ENCODE measurements around the gene DENND1B.
"Not testable (repeated sequence)": the region's sequence is repeated elsewhere in the genome, so short reads cannot be mapped to it uniquely, and the experiment has no call there.

DENND1B gene

DNA sequence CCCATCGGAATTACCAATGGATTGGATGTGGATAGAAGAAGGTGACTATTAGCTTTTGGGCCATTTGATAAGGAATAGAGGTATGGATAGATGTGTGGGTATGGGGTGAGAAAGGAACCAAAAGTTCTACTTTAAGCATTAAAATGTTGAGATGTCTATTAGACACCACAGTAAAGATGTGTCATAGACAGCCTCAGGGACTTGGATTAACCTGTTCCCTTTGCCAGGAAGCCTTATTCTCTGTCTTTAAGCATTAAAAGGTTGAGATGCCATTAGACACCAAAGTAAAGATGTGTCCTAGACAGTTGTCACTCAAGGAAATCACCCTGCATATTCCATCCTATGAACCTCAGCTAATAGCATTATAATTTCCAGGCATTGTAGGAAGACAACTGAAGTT is 11.0 kb upstream of the DENND1B start:
- no peak for DNase-seq (ENCODE audit: low read depth in 1 of 2, low spot score in 1 of 2)

DNA sequence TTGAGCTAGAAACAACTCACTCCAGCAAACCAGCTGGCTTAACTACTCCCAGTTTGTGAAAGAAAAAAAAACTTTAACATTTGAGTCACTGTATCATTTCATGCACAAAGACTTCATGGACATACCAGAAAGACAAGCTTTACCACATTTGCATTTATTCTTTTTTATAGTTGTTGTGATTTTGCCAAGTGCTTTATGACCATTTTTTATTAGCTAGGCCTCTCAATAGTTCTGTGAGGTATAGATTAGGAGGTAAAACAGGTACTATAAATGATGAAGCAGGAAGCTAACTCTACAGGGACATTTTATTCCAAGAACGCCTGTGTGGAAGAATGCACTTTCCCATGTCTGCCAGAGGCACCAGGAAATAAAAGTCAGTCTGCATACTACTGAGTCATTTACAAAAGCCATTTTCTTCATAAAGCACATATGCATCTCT is 8.2 kb upstream of the DENND1B start:
- DNase-seq (ENCODE audit: low read depth in 1 of 2, low spot score in 1 of 2) = no peak

DNA sequence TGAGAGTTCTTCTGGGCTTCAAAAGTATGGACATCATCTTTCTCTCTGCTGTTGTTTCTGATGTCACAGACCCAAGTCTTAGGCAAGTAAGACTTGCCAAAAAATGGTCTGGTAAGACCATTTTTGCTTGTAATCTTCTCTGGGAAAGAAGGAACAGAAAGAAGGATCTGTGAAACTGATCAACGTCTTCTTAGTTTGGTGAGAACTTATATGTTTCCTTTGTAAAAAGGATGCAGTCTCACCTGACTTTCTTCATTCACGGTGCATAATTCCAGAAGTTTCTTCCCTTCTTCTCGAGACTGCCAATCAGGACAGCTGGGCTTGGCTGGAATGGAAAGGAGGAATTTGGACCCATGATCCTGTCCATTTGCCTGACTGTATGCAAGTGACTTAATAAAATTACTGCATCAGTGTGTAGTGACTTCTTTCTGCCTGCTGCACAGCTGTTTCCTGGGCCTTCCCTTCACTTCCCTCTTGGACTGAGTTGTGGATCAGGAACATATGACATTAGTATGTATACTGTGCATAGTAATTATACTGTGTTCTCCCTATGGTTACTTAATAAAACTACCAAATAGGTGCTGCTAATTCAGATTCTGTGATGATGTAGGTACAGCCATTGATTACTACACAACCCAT is 7.6 kb upstream of the DENND1B start:
- DNase-seq (ENCODE audit: low read depth in 1 of 2, low spot score in 1 of 2) = no peak

DNA sequence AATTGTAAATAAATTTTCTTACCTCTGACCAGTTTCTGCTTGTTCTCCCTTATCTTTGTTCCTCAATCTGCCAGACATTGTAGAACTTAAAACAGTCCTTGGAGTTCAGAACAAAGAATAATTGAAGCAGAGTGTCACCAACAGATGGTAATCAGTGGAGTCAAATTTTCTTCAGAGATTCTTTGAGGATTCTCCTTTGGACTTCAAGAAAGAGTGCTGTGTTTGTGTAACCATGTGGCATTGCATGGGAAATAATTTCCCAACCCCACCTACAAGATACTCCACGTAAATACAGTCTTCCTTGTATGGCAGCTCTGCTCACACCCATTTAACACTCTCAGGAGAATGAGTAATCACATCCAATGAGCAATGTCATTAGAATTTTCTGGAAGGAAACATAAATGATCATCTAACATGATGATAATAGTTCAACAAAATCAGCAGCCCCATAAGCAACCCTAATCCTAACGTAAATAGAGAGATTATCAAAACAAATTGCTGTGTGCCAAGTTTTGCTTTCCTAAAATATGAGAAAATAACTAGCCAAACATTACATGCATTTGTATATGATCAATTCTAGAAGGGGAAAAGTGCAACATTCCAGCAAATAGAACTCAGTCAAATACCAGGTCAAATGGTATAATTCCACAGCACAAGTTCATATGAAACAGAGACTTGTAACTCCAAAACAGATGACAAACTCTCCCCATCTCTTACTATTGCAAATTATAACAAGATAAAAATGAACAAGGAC is 6.9 kb upstream of the DENND1B start:
- DNase-seq (ENCODE audit: low read depth in 1 of 2, low spot score in 1 of 2) = no peak

DNA sequence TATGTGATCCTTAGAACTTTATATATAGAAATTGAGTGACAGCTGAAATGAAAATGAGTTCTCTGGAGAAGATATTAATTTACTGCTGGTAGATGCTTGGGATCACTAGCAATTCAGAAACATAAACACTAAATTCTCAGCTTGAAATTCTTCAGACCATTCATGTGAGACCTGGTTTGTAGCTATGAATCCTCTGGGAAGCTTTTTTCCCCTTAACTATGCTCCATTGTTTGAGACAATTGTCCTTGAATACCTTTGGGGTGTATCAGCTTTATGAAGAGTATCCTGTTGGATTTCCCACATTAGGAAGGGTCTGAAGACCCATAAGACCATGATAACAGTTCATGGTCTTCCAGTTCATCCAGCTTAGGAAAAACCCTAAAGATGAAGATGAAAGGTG is 4.6 kb upstream of the DENND1B start:
- DNase-seq (ENCODE audit: low read depth in 1 of 2, low spot score in 1 of 2) = no peak

DNA sequence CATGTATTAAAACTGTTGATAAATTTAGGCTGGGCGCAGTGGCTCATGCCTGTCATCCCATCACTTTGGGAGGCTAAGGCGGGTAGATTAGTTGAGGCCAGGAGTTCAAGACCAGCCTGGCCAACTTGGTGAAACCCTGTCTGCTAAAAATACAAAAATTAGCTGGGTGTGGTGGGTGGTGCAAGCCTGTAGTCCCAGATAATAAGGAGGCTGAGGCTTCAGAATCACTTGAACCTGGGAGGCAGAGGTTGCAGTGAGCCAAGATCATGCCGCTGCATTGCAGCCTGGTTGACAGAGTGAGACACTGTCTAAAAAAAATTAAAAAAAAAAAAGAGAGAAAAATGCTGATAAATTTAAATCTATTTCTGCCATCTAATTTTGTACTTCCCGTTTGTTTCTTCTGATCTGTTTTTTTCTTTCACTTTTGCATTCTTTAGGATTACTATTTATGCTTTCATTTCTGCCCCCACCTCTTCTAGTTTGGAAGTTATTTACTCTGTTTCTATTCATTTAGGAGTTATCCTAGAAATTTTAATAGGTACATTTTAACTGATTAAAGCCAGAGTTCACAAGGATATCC is 3.2 kb upstream of the DENND1B start:
- DNase-seq (ENCODE audit: low read depth in 1 of 2, low spot score in 1 of 2) = no peak

DNA sequence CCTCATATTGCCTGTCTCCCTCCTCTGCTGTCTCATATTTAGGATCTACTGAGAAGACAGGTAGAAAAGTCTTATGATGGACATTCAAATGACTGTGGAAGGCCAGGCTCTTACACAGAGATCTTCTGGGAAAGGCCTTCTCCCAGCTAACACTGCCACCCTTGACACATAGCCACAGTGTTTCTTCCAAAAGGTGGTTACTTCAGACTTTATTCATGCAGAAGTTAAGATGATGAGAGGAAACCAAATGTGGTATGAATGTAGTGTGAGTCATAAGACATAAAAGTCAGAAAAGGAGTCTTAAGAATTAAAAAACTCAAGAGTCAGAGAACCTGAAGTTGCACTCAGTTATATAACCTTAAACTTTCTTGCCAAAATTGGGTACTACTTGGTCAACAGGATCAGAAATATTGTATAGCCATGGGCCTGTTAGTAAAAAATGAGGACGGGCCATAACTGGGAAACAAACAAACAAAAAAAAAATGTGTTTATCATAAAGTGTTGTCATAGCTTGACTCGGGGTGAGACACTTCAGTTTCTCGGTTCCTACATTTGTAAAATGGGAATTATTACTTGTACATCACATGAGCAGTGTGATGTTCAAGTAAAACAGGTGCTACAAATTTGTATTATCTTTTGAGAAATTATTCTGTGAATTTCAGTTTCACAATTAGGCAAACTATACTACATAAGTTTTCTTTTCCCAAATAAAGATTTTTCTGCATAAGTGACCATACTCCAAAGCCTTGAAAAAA is 1.2 kb upstream of the DENND1B start:
- DNase-seq (ENCODE audit: low read depth in 1 of 2, low spot score in 1 of 2) = peak in 1 of 2 donors; percentile 15

DNA sequence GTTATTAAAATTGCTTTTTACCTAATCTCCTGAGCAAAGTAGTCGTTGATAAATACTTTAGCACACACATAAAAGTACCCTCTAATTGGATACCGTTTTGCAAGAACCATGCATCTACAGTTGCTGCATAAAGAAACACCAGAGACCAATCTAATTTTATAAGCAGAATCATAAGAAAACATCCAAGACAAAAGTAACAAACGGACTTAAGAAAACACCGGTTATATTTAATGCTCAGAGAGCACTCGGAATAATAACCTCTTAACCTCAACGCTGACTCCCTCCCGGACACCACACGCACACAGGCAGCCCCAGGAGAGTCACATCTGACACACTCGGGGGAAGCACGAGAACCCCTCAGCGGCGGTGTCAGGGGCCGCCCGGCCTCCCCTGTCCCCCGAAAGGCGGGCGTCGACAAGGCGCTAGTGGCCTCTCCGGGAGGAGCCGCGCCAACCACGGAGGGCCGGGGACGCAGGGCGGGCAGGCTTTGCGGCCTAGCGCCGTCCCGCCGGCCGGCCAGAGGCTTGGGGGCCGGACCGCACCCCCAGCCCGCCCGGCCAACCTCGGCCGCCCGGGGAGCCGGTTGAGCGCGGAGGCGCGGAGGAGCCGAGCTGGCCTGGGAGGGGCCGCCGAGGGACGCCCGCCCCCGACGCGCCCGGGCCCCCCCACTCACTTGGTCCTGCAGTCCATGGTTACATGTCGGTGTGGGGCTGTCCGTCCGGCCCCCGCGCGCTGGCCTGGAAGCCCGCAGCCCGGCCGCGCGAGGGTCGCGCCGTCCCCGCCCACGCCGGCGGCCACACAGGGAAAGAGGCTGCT is 606 bp downstream of the DENND1B start:
- DNase-seq (ENCODE audit: low read depth in 1 of 2, low spot score in 1 of 2) = peak in 1 of 2 donors; percentile 34

DNA sequence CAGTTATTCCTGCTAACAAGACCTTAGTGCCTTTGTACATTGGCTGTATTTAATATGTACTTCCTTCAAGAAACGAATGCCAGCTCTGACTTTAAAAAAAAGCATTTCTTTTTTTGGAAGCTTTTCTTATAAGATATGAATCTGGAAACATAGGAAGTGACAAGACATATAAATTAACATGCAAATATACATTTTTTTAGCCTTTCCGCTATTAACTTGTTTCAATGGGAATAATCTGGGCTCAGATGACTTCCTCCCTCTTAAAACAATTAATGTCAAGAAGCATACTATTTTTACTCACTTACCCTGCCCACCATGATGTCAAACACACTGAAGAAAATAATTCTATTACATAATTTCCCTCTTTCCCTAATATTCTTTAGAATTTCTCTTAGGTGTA is 1.4 kb downstream of the DENND1B start:
- no peak for DNase-seq (ENCODE audit: low read depth in 1 of 2, low spot score in 1 of 2)

DNA sequence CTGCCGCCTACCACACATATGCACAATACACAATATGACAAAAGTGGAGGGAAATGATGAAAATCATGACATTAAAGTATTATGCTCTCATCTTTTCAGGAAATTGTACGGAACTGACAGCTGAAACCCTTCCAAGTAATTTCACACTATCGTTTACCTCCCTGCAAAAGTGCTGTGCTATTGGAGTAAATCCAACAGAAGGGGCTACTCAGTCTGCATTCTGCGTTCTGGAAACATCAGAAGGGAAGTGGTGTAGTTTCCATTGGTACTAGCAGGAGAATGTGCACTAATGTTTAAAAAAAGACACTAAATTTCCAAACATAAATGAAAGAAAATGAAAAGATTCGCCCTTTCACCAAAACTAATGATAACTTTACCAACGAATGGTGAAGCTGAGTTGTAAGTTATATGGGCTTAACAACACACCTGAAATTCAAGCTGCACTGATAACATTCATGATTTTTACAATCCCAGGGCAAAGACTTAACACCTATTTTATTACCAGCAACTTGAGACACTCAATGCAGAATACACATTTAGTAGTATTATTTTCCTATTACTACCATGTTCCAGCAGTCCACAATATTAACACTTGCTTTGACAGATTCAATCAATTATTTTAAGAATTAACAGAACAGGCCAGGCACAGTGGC is 3.2 kb downstream of the DENND1B start:
- DNase-seq (ENCODE audit: low read depth in 1 of 2, low spot score in 1 of 2) = no peak

DNA sequence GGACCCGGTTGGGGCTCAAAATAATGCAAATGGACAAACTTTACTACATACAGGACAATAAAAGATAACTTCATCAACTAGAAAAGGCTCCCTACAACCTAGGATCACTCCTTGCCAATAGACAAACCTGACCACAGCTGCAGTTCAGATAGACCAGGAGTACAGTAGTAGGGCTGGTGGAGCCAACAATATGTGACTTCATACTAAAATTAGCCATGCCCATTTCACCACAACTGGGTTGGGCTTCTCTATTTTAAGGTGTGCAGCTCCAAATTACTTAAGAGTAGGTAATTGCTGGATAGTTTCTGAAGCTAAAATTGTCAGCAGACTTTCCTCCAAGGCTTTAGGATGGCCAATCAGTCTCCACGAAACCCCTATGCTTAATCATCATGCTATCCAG is 3.9 kb downstream of the DENND1B start:
- no peak for DNase-seq (ENCODE audit: low read depth in 1 of 2, low spot score in 1 of 2)

DNA sequence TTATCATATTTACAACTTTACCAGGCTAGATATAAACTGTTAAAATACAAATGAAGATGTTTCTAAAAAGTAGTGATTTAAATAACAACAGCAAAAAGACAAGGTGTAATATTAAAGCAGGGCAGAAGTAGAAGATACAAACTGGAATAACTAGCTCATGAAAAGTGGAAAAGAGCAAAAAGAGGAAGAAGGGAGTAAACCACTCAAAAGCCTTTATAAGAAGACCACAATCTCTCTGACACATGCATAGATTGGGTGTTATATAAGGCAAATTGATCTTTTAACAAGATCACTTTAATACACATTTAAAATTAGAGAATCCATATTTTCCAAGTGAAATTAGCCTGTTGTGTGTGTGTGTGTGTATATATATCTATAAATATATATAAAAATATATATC is 5.0 kb downstream of the DENND1B start:
- no peak for DNase-seq (ENCODE audit: low read depth in 1 of 2, low spot score in 1 of 2)

DNA sequence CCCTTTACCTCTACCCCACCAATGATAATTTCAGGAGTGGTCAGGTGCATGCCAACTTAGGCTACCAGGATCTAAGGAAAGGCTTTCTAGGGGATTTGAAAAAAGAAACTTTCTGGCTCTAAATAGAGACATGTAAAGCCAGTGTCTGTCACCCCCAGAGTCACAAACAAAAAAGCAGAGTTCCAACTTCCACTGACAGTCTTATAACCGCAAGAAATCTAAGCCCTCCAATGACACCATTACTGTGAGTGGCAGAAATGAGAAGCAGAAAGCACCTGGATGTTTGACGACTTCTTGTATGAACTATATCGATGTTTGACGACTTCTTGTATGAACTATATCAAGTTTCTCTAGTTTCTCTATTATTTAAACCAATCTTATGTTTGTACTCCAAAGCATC is 6.0 kb downstream of the DENND1B start:
- DNase-seq (ENCODE audit: low read depth in 1 of 2, low spot score in 1 of 2) = no peak

DNA sequence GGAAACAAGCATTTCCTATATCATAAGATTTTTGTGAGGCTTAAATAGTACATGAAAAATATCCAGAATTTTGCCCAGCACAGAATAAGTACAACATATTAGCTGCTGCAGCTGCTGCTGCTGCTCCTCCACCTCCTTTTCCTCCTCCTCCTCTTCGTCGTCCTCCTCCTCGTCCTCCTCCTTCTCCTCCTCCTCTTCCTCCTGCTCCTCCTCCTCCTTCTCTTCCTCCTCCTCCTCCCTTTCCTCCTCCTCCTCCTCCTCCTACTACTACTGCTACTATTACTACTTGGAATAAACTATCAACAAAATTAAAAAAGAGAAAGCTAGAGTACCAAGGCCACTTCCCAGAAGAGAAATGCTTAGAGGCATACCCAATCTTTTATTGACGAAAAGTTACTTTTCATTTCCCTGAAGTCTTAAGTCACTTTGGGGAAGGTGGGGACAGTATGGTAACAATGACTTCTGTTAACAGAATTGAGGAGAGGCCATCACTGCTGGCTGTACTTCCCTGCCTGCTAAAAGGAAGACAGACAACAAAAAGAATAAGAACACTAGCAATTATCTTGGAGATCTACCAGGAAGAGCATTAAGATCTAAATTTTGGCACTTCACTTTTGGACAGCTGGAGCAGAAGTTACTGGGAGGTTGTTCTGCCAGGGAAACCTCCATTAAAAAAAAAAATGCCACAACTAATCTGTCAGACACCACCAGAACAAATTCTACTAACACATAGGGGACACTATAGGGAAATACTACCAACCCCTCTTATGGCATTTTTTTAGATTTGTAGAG is 7.1 kb downstream of the DENND1B start:
- no peak for DNase-seq (ENCODE audit: low read depth in 1 of 2, low spot score in 1 of 2)

DNA sequence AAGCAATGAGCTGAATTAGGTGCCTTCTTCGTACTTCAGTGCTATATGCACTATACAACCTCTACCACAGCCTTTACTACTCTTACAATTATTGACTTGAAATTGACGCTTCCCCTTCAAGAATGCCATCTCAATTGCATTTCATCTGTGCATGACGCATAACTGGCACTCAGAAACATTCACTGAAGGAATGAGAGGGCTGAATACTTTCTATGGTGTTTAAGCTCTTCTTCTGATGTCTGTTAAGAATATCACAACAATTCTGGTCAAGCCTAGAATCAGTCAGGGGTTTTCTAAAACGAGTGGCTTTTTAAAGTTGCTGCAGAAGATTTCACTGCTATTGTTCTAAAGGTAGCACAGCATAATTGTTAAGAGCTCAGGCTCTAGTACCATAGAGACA is 11.5 kb downstream of the DENND1B start:
- DNase-seq (ENCODE audit: low read depth in 1 of 2, low spot score in 1 of 2) = no peak

DNA sequence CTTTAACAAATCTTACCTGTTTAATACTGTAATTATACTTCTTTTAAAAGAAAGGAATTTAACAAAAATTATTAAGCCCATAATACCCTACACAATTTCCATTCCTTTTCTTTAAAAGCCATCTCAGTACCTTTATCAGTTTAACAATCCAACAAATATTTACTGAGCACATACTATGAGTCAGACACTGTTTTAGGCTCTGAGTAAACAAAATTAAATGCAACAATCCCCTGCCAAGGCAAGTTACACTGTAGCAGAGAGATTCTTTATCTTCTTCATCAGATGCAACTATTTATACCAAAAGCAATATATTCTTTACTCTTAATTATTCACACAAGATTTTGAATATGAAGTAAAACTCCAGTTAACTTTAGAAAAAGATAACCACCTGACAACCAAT is 12.0 kb downstream of the DENND1B start:
- no peak for DNase-seq (ENCODE audit: low read depth in 1 of 2, low spot score in 1 of 2)

DNA sequence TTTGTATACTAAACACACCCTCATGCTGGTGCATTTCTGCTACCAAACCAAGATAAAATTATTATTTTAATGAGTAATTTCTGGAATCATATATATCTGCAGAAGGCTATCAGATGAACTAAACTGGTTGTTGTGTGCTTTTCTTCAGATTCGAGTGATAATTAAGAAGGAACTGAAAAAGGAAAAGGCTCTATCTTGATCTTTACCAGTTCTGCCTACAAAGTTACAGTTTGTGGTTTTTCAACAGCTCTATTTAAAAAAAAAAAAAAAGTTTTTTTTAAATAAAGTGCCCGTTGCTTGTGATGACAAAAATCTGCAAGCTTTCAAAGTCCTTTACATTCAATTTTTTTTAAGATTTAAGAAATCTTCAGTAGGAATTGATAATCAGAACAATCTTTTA is 13.6 kb downstream of the DENND1B start:
- no peak for DNase-seq (ENCODE audit: low read depth in 1 of 2, low spot score in 1 of 2)

DNA sequence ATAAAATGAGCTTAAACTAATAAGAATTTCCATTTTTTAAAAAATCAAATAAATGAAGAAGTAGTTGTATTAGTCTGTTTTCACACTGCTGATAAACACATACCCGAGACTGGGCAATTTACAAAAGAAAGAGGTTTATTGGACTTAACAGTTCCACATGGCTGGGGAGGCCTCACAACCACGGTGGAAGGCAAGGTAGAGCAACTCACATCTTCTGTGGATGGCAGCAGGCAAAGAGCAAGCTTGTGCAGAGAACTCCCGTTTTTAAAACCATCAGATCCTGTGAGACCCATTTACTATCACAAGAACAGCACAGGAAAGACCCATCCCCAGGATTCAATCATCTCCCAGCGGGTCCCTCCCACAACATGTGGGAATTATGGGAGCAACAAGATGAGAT is 19.7 kb downstream of the DENND1B start:
- not testable (repeated sequence) for DNase-seq (ENCODE audit: low read depth in 1 of 2, low spot score in 1 of 2)

DNA sequence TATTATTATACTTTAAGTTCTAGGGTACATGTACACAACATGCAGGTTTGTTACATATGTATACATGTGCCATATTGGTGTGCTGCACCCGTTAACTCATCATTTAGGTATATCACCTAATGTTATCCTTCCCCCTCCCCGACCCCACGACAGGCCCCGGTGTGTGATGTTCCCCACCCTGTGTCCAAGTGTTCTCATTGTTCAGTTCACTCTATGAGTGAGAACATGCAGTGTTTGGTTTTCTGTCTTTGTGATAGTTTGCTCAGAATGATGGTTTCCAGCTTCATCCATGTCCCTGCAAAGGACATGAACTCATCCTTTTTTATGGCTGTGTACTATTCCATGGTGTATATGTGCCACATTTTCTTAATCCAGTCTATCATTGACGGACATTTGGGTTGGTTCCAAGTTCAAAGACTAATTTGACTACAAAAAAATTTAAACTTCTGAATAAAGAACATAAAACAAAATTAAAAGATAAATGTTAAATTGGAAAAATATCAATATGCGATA is 22.6 kb downstream of the DENND1B start:
- DNase-seq (ENCODE audit: low read depth in 1 of 2, low spot score in 1 of 2) = not testable (repeated sequence)

Data from activated T-helper 1 cell treated with anti-CD3 and anti-CD28 coated beads, Interleukin-2, amount 50 U/mL, for 16 hours (primary cell).